Glomerular visceral epithelial cell (primary cell): ENCODE measurements around the gene CDH24.
"Not testable (repeated sequence)": the region's sequence is repeated elsewhere in the genome, so short reads cannot be mapped to it uniquely, and the experiment has no call there.

ENCODE experiments used
- DNase-seq: peaks from one replicate; pipeline ENCODE4 v3.0.0-alpha.2; 2016; ENCODE audit errors: extremely low spot score

CDH24 gene

DNA sequence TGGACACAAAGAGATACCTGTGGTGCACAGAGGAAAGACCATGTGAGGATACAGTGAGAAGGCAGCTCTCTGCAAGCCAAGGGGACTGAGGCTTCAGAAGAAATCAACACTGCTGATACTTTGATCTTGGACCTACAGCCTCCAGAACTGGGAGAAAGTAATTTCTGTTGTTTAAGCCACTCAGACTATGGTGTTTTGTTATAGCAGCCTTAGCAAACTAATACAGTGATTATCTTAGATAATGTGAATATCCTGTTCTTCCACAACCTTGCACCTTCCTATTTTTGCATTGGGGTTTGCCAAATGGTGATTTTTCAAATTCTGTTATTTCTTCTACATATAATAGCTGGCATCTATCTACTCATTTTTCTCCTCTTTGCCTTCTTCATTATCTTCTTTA lies 39.2 kb downstream of the CDH24 start:
- no peak for DNase-seq

DNA sequence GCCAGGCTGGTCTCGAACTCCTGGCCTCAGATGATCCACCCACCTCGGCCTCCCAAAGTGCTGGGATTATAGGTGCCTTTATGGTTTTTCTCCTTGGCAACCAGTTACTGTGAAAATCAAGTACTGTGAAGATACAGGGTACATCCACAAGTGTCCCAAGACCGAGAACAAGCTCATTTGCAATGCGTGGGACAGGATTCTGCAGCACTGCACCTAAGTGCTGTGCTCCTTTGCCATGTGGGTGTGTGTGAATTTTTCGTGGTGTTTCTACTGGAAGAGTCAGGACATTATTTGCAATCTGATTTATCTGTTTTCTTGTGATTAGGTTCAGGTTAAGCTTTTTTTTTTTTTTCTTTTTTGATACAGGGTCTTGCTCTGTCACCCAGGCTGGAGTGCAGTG lies 40.2 kb downstream of the CDH24 start:
- DNase-seq = no peak

DNA sequence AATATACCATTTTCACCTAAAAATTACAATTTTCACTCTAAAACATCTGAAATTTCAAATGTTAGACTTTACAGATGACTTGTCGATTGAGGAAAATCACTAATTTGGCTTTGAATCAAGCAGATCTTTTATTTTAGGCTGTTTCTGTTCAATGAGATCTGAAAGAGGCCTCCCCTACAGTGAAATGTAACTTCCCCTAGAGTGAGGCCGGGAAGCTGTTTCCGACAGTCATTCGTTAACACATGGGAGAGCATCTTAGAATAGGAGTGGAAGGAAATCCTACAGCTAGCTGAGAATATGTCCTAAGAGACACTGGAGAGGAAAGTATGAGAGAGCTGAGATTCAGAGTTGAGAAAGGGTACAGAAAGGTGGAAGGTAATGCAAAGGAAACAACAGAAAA lies 41.7 kb downstream of the CDH24 start:
- DNase-seq = no peak

DNA sequence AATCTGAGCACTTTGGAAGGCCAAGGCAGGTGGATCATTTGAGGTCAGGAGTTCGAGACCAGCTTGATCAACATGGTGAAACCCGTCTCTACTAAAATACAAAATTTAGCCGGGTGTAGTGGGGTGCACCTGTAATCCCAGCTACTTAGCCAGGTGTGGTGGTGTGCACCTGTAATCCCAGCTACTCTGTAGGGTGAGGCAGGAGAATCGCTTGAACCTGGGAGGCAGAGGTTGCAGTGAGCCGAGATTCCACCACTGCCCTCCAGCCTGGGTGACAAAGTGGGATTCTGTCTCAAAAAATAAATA lies 43.6 kb downstream of the CDH24 start:
- not testable (repeated sequence) for DNase-seq

DNA sequence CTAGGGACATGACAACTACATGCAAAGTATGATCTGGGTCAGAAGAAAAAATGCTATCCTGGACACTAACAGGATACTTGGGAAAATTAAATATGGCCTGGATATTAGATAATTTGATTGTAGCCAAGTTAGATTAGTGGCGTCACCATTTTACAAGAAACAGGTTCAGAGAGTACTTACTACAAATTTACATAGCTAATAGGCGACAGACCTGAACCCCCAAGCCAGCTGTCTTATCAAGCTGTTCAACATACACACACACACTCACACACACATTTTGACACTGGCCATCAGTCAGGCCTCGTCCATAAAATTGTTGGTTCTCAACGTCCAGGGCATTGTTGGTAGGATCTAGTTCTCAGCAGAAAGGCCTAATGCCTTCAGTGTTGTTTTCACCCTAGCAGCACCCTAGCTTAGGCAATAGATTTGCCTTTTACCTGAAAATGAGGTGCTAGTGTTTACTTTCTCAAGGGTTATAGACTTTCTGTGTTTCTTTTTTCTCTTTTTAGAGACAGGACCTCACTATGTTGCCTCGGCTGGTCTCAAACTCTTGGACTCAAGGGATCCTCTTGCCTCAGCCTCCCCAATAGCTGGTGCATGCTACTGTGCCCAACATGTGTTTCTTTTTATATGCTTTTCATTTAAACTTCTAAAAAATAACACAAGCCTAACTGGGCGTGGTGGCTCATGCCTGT lies 44.1 kb downstream of the CDH24 start:
- DNase-seq = no peak

DNA sequence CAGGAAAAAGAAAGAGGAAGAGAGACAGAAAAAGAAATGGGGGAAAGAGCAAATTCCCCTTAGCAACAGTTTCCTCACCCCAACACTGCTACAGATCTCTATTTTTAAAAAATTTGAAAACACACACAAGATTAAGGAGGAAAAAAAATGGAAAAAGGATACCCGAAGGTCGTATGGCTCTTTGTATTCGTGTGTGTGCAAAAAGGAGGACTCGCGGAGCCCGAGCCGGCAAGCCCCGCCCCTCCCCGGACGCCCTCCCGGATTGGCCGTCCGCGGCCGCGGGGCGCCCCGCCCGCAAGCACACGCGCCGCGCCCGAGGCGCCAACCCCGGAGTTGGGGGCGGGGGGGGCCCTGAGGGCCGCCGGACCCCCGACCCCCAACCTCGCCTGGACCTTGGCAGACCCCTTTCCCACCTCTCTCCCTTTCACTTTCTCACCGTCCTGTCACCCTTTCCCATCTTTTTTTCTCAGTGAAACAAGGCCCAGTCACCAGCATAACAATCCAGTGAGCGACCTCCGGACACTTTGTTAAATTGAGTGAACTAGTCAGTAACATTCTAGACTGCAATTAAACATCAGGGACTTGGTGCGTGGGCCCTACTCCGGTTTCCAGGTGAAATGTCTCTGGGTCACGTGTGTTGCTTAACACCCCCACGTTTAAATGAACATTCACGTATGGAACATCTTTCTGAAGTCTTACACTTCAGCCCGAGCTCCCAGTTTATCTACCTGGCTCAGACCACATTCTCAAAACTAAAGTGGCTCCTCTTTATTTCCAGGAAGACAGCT lies 47.2 kb downstream of the CDH24 start, which contains the start of gene C14orf93:
Gene C14orf93, minus strand, starts transcription at position 205 of the 788 bp plus-strand sequence. CDS start 11,120 bp downstream, outside the sequence.
- DNase-seq = peak; percentile 68

DNA sequence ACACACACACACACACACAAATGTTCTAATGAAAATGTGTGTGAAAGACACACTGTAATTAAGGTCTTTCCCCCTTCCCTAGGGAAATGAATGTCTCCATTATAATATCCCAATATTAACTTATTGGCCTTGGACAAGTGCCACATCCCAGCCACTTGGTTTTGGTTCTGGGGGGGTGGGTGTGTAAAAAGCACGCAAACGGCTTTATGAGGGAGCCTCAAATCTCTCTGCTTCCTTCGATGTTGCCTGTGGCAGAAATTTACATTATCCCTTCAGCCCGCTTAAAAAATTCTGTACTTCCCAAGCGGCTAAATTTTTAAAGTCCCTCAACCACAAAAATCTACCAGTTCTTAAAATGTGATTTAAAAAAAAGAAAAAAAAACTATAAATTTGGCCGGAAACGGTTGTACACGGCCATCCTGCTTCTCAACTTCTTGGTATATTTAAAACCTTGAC lies 47.8 kb downstream of the CDH24 start:
- no peak for DNase-seq

DNA sequence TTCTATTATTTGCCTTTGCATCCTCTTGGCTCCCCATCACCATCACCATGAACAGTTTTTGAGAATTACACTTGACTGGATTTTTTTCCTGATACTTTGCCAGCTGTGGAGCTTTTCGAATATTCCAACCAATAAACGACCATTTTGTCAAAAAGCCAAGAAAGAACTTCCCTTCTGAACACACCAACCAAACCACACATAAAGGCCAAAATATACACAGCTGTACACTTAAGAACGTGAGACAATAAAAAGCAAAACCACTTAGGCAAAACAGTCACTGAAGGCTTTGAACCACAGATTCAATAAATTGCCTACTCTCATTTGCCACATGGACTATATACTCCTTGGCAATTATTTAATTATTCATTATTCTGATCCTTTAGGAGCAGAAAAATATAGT lies 48.5 kb downstream of the CDH24 start:
- DNase-seq = no peak

DNA sequence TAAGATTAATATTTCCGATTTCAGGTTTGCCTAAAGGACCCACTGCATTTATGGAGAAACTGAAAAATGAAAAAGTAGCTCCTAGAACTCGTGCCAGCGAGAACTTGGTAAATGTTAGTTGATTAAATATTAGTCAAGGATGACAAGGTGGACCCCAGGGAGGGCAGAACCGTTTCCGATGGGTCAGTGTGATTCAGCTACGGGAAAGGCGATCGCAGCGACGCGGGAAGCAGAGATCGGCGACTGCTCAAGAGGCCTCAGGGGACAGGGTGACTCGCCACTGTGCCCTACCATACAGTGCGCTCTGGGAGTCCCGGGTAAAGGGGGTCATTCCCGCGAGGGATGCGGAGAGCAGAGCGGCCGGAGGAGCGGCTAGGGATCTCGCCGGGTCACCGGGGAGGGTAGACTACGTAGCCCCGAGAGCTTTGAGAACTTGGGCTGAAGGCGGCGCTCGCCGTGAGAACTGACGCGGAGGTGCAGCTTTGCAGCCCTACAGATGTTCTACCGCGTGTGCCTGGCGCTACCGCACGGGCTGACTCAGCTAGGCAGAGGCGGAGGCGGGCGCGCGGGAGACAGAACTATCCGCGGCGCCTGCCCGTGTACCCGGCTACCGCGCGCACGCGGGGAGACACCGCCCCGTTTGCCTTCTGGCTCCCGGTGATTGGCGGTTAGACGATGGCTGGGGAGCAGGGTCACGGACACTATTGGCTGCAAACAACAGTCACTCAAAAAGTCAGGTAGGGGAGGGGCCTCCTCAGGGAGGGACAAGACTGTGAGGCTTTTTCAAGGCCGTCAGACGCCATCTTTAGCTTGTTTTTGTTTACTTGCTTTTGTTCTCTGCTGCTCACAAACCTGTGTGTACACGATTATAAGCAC lies 50.5 kb downstream of the CDH24 start:
- peak; percentile 98 for DNase-seq

DNA sequence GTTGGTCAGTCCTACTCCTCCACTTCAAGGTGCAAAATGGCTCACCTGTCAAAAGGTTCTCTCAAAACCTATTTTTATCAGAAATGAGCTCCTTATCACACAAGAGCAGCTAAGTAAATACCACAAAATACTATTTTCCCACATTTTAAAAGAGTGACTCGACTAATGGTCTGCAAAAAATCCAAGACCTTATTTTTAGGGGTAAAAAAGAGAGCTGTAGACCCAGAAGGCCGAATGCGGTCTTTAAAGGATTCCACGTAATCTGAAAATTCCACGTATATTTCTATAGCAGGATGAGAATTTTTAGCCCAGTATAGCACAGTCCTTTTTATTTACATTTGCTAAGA lies 51.2 kb downstream of the CDH24 start:
- DNase-seq = no peak

DNA sequence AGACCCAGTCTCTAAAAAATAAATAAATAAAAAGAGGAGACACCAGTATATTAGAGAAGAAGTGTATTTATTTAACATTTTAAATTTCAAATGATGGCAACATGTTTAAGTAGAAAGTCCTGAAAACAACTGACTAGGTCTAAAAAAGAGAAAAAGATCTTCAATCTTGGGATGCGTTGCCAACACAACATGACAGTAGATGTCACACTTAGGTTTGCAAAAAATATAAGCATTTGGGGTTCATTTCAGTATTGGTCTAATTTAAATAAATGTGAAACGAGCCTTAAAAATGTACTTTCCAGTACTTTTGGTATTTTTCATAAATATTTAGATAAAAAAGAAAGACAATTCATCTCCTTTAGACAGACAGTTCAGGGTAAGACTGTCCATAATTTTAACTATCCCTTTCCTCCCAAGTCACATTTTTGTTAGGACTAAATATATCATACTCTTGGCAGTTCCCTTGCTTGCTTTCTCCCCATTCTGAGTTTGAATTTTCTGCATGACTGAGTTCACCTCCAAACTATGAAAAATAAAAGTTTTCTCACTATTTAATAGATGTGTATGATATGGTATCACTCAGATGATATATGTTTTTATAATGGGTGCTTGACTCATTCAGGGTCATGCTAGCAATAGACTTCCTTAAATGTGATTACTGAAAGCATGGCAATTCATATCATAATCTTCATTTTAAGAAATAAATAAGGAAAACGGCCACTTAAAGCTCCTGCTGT lies 51.7 kb downstream of the CDH24 start:
- DNase-seq = no peak

DNA sequence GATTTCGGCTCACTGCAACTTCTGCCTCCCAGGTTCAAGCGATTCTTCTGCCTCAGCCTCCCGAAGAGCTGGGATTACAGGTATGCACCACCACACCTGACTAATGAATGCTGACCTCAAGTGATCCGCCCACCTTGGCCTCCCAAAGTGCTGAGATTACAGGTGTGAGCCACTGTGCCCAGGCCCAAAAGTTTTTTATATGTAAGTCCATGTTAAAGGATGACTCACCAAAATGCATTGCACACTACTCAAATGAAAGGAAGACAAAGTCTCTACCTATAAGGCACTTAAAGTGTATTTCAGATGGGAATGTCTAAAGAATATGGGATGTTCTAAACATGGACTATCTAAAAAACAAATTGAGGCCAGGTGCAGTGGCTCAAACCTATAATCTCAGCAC lies 53.0 kb downstream of the CDH24 start:
- not testable (repeated sequence) for DNase-seq

DNA sequence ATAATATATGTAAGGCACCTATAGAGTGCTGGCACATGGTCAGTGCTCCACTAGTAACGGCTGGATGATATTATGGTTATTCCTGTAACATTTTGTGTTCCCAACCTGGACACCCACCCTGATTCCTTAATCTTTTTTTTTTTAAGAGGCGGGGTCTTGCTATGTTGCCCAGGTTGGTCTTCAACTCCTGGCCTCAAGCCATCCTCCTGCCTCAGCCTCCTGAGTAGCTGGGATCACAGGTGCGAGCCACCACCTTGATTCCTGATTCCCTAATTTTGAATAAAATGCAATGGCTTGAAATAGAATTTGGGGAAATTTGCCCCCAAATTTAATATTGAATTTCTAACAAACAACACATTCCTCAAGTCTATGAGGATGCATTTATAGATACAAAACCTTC lies 54.7 kb downstream of the CDH24 start:
- DNase-seq = no peak

DNA sequence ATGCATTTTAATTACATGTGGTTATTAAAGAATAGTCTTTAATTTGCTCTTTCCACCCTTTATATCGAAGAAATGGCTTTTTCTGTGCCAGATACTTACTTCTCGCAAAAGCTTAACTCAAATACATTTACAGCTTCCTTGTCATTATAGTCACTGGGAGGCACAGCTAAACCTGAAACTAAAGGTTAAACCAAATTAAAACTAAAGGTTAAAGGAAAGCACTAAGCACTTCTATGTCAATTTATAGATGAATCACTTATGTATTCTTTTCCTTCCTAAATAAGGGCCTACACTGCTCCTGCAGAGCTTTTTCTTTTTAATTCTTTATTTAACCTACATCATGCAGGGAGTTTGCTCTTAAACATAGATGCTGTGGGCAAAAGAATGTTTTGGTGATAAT lies 56.5 kb downstream of the CDH24 start:
- DNase-seq = no peak

DNA sequence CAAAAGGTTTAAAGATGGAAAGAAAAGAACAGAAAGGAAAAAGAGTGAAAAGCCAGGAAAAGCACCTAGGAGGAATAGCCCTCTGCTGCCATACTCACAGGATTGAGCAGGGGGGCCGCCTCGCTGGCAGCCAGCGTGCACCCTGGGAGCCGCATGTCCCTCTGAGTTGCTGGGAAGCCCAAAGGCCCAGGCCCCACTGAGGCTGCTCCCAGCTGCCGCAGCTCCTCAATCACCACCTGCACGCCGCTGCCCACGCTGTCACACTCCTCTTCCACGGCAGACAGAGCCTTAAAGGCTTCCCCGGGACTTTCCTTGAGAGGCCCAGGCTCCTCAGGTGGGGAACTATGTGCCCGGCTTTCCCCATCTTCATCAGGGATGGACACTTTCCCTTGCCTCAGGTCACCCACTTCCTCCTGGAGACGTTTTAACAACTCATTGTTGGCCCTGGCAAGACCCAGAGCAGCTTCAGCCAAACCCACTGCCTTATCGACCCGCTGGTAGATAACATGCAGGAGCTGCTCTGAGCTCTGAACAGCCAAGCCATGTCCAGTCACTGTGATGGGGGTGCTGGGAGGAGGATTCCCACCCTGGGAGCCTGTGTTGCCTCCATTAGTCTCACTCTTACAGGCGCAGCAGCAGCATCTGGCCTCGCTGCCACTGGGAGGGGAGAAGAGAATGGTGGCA lies 58.8 kb downstream of the CDH24 start:
- no peak for DNase-seq

DNA sequence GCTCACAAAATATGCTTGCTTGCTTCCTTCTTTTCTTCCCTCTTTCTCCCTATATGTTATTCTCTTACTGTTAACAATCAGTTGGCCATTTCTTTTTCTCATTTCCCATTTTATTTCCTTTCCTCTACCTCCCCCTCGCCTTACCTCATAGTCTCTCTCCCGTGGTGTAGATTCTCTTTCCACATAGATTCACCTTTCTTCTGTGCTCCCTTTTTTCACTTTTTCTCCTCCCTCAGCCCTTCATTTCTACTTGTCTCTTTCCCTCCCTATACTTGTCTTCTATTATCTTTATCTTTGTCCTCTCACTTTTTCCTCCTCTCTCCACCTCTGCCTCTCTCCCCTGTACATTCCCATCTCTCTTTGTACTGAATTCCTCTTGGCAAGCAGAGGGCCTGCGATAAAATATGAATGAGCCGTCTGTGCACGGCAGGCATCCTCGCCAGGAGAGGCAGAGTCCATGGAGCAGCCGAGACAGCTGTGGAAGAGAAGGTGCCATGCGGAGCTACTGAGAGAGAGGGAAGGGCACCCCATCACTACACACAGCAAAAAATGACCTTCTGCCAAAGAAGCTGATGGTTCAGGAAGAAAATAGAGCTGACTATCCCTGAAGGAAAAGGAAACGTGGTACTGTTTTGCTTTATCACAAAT lies 59.5 kb downstream of the CDH24 start:
- no peak for DNase-seq
